Esophagus muscularis mucosa (tissue), 4 donors: ENCODE data around the gene TP73. TPM values are rescaled to one million over a fixed set of nuclear protein-coding genes. Genes with fewer than 3 reads are reported as not detected.

Experiments used
- DNase-seq: peaks from one replicate; pipeline ENCODE4 v3.0.0-alpha.2; 2017; ENCODE audit errors: extremely low spot score
- H3K27ac ChIP-seq, 4 donors: fragments of 200-600 bp; sonication (generic); replicated peaks in 1 of 4; 1 replicate in 3 of 4; 2 replicates in 1 of 4; pipeline ENCODE4 v1.5.1; 2016 to 2019; ENCODE audit warnings: mild to moderate bottlenecking in 1 of 4
- H3K27me3 ChIP-seq, 4 donors: fragments of 200-600 bp; sonication (generic); one replicate each; pipeline versions ENCODE4 v1.5.1 to v1.6.0; 2016 to 2019
- H3K36me3 ChIP-seq, 4 donors: fragments of 200-600 bp; sonication (generic); one replicate each; pipeline ENCODE4 v1.5.1; 2016 to 2019
- H3K4me1 ChIP-seq, 4 donors: fragments of 200-600 bp; sonication (generic); one replicate each; pipeline ENCODE4 v1.5.1; 2016 to 2019
- H3K4me3 ChIP-seq, 4 donors: fragments of 200-600 bp; sonication (generic); 1 replicate in 2 of 4; 2 replicates in 2 of 4; pipeline ENCODE4 v1.5.1; 2016 to 2019; ENCODE audit warnings: mild to moderate bottlenecking in 4 of 4, moderate library complexity in 1 of 4
- H3K9me3 ChIP-seq, 4 donors: fragments of 200-600 bp; sonication (generic); 1 replicate in 3 of 4; 2 replicates in 1 of 4; pipeline ENCODE4 v1.5.1; 2016 to 2019
- EP300 ChIP-seq: sonication (generic); formaldehyde crosslinking; IDR thresholded peaks from one replicate; pipeline ENCODE4 v1.6.1; 2017; ENCODE audit warnings: antibody characterized with exemption
- POLR2A ChIP-seq: fragments of 450-650 bp; IDR thresholded peaks from one replicate; pipeline ENCODE4 v1.6.1; 2017; ENCODE audit warnings: antibody characterized with exemption, moderate library complexity, mild to moderate bottlenecking, low read depth
- POLR2AphosphoS5 ChIP-seq, 2 donors: sonication (generic); formaldehyde crosslinking; IDR thresholded peaks; one replicate each; pipeline ENCODE4 v1.6.1; 2017; ENCODE audit warnings: antibody characterized with exemption in 2 of 2
- WGBS: methylation state at CpG from one replicate; pipeline ENCODE4 v1.1.5; 2018; 5-methylcytosine and 5-hydroxymethylcytosine counted together
- intact Hi-C: fragments of 100-400 bp; cut with DNase I; formaldehyde crosslinking; loops from one replicate; pipeline ENCODE4 v1.15.1; 2023
- total RNA-seq, 4 donors: library from RNA; depleted of rRNA; stranded (reverse); fragments of >200 nt; gene quantifications; one replicate each; pipeline versions ENCODE4 v1.1.0 to v1.2.1, GENCODE V29; 2016
- TF ChIP-seq, protein P1 (sequence below), 3 experiments: fragments of 200-600 bp in 2 of 3; fragments of 450-650 bp in 1 of 3; sonication (generic) in 2 of 3; IDR thresholded peaks; one replicate each; pipeline ENCODE4 v1.5.1; 2017 to 2019; ENCODE audit warnings: antibody characterized with exemption in 3 of 3, mild to moderate bottlenecking in 2 of 3, moderate library complexity in 1 of 3

TP73 gene
- total RNA-seq, 4 donors from 2014 or later, result not detected

- Histone ChIP-seq H3K4me1 (peaks cover 6 to 9% (median 6%) of the 10 kb centered on the region in 4 donors), H3K4me3 (no peak overlapping the region), H3K9me3 (no peaks in the 10 kb centered on the region), H3K27ac (no peak overlapping the region), H3K36me3 (no peaks in the 10 kb centered on the region), H3K27me3 (peaks cover 0 to 78% (median 0%) of the 10 kb centered on the region in 4 donors)
- intact Hi-C loops, result no loop called here
- TF ChIP-seq EP300 (no peak), POLR2AphosphoS5 (IDR thresholded peaks at IDR 0.05) (no peak), POLR2A (no peak)
- TF ChIP-seq, protein P1, sequence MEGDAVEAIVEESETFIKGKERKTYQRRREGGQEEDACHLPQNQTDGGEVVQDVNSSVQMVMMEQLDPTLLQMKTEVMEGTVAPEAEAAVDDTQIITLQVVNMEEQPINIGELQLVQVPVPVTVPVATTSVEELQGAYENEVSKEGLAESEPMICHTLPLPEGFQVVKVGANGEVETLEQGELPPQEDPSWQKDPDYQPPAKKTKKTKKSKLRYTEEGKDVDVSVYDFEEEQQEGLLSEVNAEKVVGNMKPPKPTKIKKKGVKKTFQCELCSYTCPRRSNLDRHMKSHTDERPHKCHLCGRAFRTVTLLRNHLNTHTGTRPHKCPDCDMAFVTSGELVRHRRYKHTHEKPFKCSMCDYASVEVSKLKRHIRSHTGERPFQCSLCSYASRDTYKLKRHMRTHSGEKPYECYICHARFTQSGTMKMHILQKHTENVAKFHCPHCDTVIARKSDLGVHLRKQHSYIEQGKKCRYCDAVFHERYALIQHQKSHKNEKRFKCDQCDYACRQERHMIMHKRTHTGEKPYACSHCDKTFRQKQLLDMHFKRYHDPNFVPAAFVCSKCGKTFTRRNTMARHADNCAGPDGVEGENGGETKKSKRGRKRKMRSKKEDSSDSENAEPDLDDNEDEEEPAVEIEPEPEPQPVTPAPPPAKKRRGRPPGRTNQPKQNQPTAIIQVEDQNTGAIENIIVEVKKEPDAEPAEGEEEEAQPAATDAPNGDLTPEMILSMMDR (IDR thresholded peaks at IDR 0.05), result no peak
- no peak for DNase-seq
- 75% methylated on average over 23 of the region's 29 CpGs for WGBS
Observed at GRCh38 chr1:3671371-3672180, 19.3 kb downstream of the TP73 start.

GRCh38 chr1:3672231-3672970, 20.1 kb downstream of the TP73 start:
- 79% methylated on average over 21 of the region's 21 CpGs for WGBS

DNA sequence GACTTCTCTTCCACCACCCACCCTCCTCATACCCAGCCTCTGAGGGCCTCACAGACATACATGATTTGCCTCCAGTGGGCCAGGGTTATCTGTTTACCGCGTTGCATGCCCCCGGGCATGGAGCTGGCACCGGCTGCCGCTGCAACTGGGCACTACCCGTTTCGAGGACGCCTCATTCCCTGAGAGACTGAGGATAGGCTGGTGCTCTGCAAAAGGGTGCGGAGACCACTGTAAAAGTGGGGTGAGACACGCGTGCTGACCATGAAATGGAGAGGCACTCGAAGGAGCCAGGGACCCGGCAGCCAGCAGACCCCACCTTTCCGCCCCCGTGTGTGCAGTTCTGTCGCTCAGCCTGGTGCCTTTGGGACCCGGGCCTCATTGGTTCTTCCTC, 20.6 kb downstream of the TP73 start:
- WGBS, result 79% methylated on average over 16 of the region's 17 CpGs
- Histone ChIP-seq H3K9me3 (no peaks in the 10 kb centered on the region), H3K27me3 (peaks cover 0 to 64% (median 0%) of the 10 kb centered on the region in 4 donors), H3K36me3 (no peaks in the 10 kb centered on the region), H3K27ac (no peak overlapping the region), H3K4me3 (no peak overlapping the region), H3K4me1 (peaks cover 6 to 9% (median 6%) of the 10 kb centered on the region in 4 donors)
- intact Hi-C loops, result no loop called here
- no peak for DNase-seq
- TF ChIP-seq, protein P1 (IDR thresholded peaks at IDR 0.05), result no peak
- TF ChIP-seq POLR2AphosphoS5 (IDR thresholded peaks at IDR 0.05) (no peak), EP300 (no peak), POLR2A (no peak)

More at GRCh38 chr1:3672231-3672970, 20.1 kb downstream of the TP73 start:
- Histone ChIP-seq H3K4me1 (peaks cover 6 to 9% (median 6%) of the 10 kb centered on the region in 4 donors), H3K36me3 (no peaks in the 10 kb centered on the region), H3K9me3 (no peaks in the 10 kb centered on the region), H3K27ac (no peak overlapping the region), H3K27me3 (peaks cover 0 to 69% (median 0%) of the 10 kb centered on the region in 4 donors), H3K4me3 (no peak overlapping the region)
- TF ChIP-seq POLR2AphosphoS5 (IDR thresholded peaks at IDR 0.05) (no peak), EP300 (no peak), POLR2A (no peak)
- TF ChIP-seq, protein P1 (IDR thresholded peaks at IDR 0.05), result no peak
- intact Hi-C loops, result no loop called here
- no peak for DNase-seq

DNA sequence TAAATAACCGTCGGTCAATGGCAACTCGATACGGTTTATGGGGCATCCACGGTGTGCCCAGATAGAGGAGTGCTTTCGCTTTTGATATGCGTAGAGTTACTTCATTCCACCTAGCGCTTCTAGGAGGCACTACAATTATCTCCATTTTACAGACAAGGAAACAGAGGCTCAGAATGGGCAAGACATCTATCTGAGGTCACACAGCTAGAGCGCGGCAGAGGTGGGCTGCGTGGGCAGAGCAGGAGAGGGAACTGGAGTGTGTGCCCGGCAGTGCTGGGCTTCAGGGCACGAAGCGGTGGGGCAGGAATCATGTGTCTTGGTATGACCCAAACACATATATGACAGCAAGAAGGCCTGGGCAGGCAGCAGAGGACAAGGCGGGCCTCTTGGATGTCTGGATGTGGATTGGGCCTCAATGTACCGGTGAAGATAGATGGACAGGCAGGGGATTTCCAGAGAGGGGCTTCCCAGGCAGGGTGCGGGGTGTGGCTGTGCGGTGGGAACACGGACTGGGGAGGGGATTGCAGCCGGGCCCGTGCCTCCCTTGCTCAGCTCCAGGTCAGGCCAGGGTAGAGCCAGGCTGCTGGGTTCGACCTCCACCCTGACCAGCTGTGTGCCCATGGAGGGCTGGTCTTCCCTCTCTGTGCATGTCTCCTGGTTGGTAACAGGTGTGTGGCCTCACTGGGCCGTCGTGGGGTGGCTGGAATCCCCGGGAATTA, 21.2 kb downstream of the TP73 start:
- Histone ChIP-seq H3K36me3 (no peaks in the 10 kb centered on the region), H3K4me3 (no peak overlapping the region), H3K4me1 (peaks cover 6 to 7% (median 6%) of the 10 kb centered on the region in 4 donors), H3K9me3 (no peaks in the 10 kb centered on the region), H3K27me3 (peaks cover 0 to 63% (median 0%) of the 10 kb centered on the region in 4 donors), H3K27ac (no peak overlapping the region)
- intact Hi-C loops, result no loop called here
- DNase-seq, result no peak
- TF ChIP-seq, protein P1 (IDR thresholded peaks at IDR 0.05), result no peak
- TF ChIP-seq POLR2A (no peak), EP300 (no peak), POLR2AphosphoS5 (IDR thresholded peaks at IDR 0.05) (no peak)
- 87% methylated on average over 24 of the region's 25 CpGs for WGBS
